ENCODE measurements around the gene OR8I2. TPM values are rescaled to one million over a fixed set of nuclear protein-coding genes. Genes with fewer than 3 reads are reported as not detected.

OR8I2 gene
- not detected in 2 replicates for total RNA-seq

GRCh38 chr11:56093008-56093407, at the start of gene OR8I2:
Gene OR8I2 (plus strand): TSS chr11:56093308. CDS start chr11:56093308, 0 bp downstream.

GRCh38 chr11:56103210-56103737, 10.2 kb downstream of the OR8I2 start, which contains the start of gene OR8H2:
Gene OR8H2 (plus strand): TSS chr11:56103687. CDS start chr11:56105043, 1,356 bp downstream.

GRCh38 chr11:56122073-56122472, 29.0 kb downstream of the OR8I2 start, which contains the start of gene OR8H3:
Gene OR8H3 (plus strand): TSS chr11:56122373. CDS start chr11:56122373, 0 bp downstream.

GRCh38 chr11:56140151-56140661, 47.1 kb downstream of the OR8I2 start, which contains the start of gene OR8J3:
Gene OR8J3 (minus strand): TSS chr11:56140201. CDS start chr11:56137718, 2,483 bp downstream.

Other genes with a start within 250 kb of the OR8I2 start
- gene TRIM51, start 210.0 kb upstream of the OR8I2 start, total RNA-seq = not detected in 2 replicates
- gene OR5W2, start 178.7 kb upstream of the OR8I2 start, total RNA-seq = not detected in 2 replicates
- not detected in 2 replicates for gene OR5I1, start 156.9 kb upstream of the OR8I2 start, total RNA-seq
- not detected in 2 replicates for gene OR10AG1, start 123.4 kb upstream of the OR8I2 start, total RNA-seq
- gene OR5F1, start 98.7 kb upstream of the OR8I2 start, total RNA-seq = not detected in 2 replicates
- not detected in 2 replicates for gene OR5AS1, start 65.7 kb upstream of the OR8I2 start, total RNA-seq
- gene OR8H2, start 10.4 kb downstream of the OR8I2 start, total RNA-seq = not detected in 2 replicates
- not detected in 2 replicates for gene OR8H3, start 29.1 kb downstream of the OR8I2 start, total RNA-seq
- gene OR8J3, start 46.9 kb downstream of the OR8I2 start, total RNA-seq = not detected in 2 replicates
- gene OR8K5, start 67.0 kb downstream of the OR8I2 start, total RNA-seq = not detected in 2 replicates
- gene OR5J2, start 83.3 kb downstream of the OR8I2 start, total RNA-seq = not detected in 2 replicates
- not detected in 2 replicates for gene OR5T2, start 140.9 kb downstream of the OR8I2 start, total RNA-seq
- not detected in 2 replicates for gene OR5T3, start 158.9 kb downstream of the OR8I2 start, total RNA-seq
- not detected in 2 replicates for gene OR5T1, start 180.8 kb downstream of the OR8I2 start, total RNA-seq
- not detected in 2 replicates for gene OR8H1, start 198.9 kb downstream of the OR8I2 start, total RNA-seq
- gene OR8K3, start 221.8 kb downstream of the OR8I2 start, total RNA-seq = not detected in 2 replicates

Data from smooth muscle cell of the umbilical artery (primary cell).